PC-3 (cell line): ENCODE results near the gene DISC1. TPM values are rescaled to one million over a fixed set of nuclear protein-coding genes. Genes with fewer than 3 reads are reported as not detected.
A peak's percentile ranks its signal among the peaks of the same experiment; 100 is the strongest.

ENCODE experiments used
- ATAC-seq: fragments of 200-7000 bp; cut with Tn5 transposase; 2 replicates; pipeline ENCODE4 v1.9.1; 2020; ENCODE audit warnings: mild to moderate bottlenecking, moderate library complexity
- BruUV-seq: library from RNA; stranded (reverse); fragments of 400-500 nt; replicated peaks from 2 replicates; lab custom pipeline; 2021; lab: Mats Ljungman, UMichigan
- CTCF ChIA-PET: fragments of 300-600 bp; sonication (Branson Sonifier 250); formaldehyde crosslinking; loops from one replicate; lab custom pipeline; 2022; ENCODE audit warnings: antibody characterized with exemption; lab: Charles Lee
- POLR2A ChIA-PET: fragments of 300-600 bp; sonication (Branson Sonifier 250); formaldehyde crosslinking; loops from one replicate; lab custom pipeline; 2022; ENCODE audit warnings: antibody characterized with exemption; ENCODE audit not compliant: unreplicated experiment; lab: Charles Lee
- DNase-seq: peaks from one replicate; pipeline ENCODE4 v3.0.0-alpha.2; 2015
- H2AFZ ChIP-seq: fragments of 300-600 bp; sonication (generic); 2 replicates; pipeline ENCODE4 v1.6.0; 2016; ENCODE audit warnings: antibody characterized with exemption, low read length
- H3F3A ChIP-seq: fragments of 300-600 bp; sonication (generic); one replicate; pipeline ENCODE4 v1.6.0; 2017; ENCODE audit warnings: antibody characterized with exemption, low read length, control low read depth, mild to moderate bottlenecking; ENCODE audit not compliant: unreplicated experiment
- H3K27ac ChIP-seq: fragments of 300-600 bp; sonication (generic); 2 replicates; pipeline ENCODE4 v1.5.1; 2016; ENCODE audit warnings: mild to moderate bottlenecking, low read length
- H3K27me3 ChIP-seq: fragments of 300-600 bp; sonication (generic); 2 replicates; pipeline ENCODE4 v1.6.1; 2016; ENCODE audit warnings: low read length, mixed read lengths
- H3K36me3 ChIP-seq: fragments of 300-600 bp; sonication (generic); 2 replicates; pipeline ENCODE4 v1.6.1; 2016; ENCODE audit warnings: low read depth, mixed run types, low read length, mixed read lengths
- H3K4me1 ChIP-seq: fragments of 300-600 bp; sonication (generic); 2 replicates; pipeline ENCODE4 v1.5.1; 2016; ENCODE audit warnings: low read length; ENCODE audit not compliant: insufficient read depth
- H3K4me2 ChIP-seq: fragments of 300-600 bp; sonication (generic); 2 replicates; pipeline ENCODE4 v1.6.0; 2016; ENCODE audit warnings: low read length
- H3K4me3 ChIP-seq: fragments of 300-600 bp; sonication (generic); 2 replicates; pipeline ENCODE4 v1.5.1; 2016; ENCODE audit warnings: mild to moderate bottlenecking, low read length, mixed read lengths
- H3K79me2 ChIP-seq: fragments of 300-600 bp; sonication (generic); 2 replicates; pipeline ENCODE4 v1.6.1; 2017; ENCODE audit warnings: low read length, mixed read lengths
- H3K9ac ChIP-seq: fragments of 300-600 bp; sonication (generic); 2 replicates; pipeline ENCODE4 v1.6.0; 2016; ENCODE audit warnings: mild to moderate bottlenecking, low read length
- H3K9me2 ChIP-seq: fragments of 300-600 bp; sonication (generic); replicated peaks from 2 replicates; pipeline ENCODE4 v1.6.1; 2016; ENCODE audit warnings: mixed run types, low read length, mixed read lengths
- H3K9me3 ChIP-seq: fragments of 300-600 bp; sonication (generic); 2 replicates; pipeline ENCODE4 v1.6.1; 2016; ENCODE audit warnings: low read length, mixed read lengths
- H4K20me1 ChIP-seq: fragments of 300-600 bp; sonication (generic); 2 replicates; pipeline ENCODE4 v1.6.1; 2016; ENCODE audit warnings: low read length, mixed read lengths
- CTCF ChIP-seq: fragments of 300-600 bp; sonication (generic); conservative IDR thresholded peaks from 2 replicates; pipeline ENCODE4 v1.5.1; 2017; ENCODE audit warnings: antibody characterized with exemption, low read depth, mild to moderate bottlenecking, low read length
- EZH2 ChIP-seq: fragments of 300-600 bp; sonication (generic); IDR thresholded peaks from one replicate; pipeline ENCODE4 v1.6.1; 2017; ENCODE audit warnings: antibody characterized with exemption, mild to moderate bottlenecking, low read length; ENCODE audit not compliant: unreplicated experiment
- EZH2phosphoT487 ChIP-seq: fragments of 300-600 bp; sonication (generic); IDR thresholded peaks from 2 replicates; pipeline ENCODE4 v1.6.1; 2018; ENCODE audit warnings: mild to moderate bottlenecking, antibody characterized with exemption, low read length, borderline replicate concordance
- intact Hi-C: fragments of 100-400 bp; cut with micrococcal nuclease; formaldehyde crosslinking; loops from 2 replicates; pipeline ENCODE4 v1.9.0; 2023
- total RNA-seq: library from RNA; depleted of rRNA; stranded (reverse); fragments of >200 nt; gene quantifications from 2 replicates; pipeline ENCODE4 v1.2.3, GENCODE V29; 2014

DISC1 gene
- total RNA-seq, 1 experiment from 2014 or later: 3.4 TPM

- intact Hi-C loops: no loop called here
- DNase-seq (no peak), ATAC-seq (no peak)
- no peak overlapping the region for H3K27ac ChIP-seq
- TF ChIP-seq EZH2phosphoT487 (no peak), CTCF (no peak), EZH2 (no peak)
- ChIA-PET POLR2A (no interaction called here), CTCF (no interaction called here)
- H2AFZ ChIP-seq: no peak overlapping the region
- peaks cover 7% of the 10 kb centered on the region for H3F3A ChIP-seq
- H3K9ac ChIP-seq: no peak overlapping the region
- H3K79me2 ChIP-seq: no peaks in the 10 kb centered on the region
- H3K4me2 ChIP-seq: no peak overlapping the region
- H3K27me3 ChIP-seq: no peaks in the 10 kb centered on the region
- no peaks in the 10 kb centered on the region for H3K36me3 ChIP-seq
- no peaks in the 10 kb centered on the region for H4K20me1 ChIP-seq
- H3K4me3 ChIP-seq: no peak overlapping the region
- BruUV-seq: no TSS peak
- H3K4me1 ChIP-seq: peaks cover 33% of the 10 kb centered on the region
- no peaks in the 10 kb centered on the region for H3K9me3 ChIP-seq
- H3K9me2 ChIP-seq: no peaks in the 10 kb centered on the region
Measured at GRCh38 chr1:231631717-231632116, 5.1 kb downstream of the DISC1 start.

- DNase-seq: peak; percentile 54
- intact Hi-C loops: no loop called here
- H3K27ac ChIP-seq: no peak overlapping the region
- no peaks in the 10 kb centered on the region for H3K9me2 ChIP-seq
- no peaks in the 10 kb centered on the region for H3K36me3 ChIP-seq
- ATAC-seq: no peak
- no TSS peak for BruUV-seq
- no peaks in the 10 kb centered on the region for H3K79me2 ChIP-seq
- TF ChIP-seq CTCF (no peak), EZH2phosphoT487 (no peak), EZH2 (no peak)
- H3K9ac ChIP-seq: no peak overlapping the region
- peaks cover 7% of the 10 kb centered on the region for H3F3A ChIP-seq
- H2AFZ ChIP-seq: no peak overlapping the region
- CTCF ChIA-PET: no interaction called here
- H3K4me1 ChIP-seq: peaks cover 33% of the 10 kb centered on the region
- H3K9me3 ChIP-seq: no peaks in the 10 kb centered on the region
- H3K27me3 ChIP-seq: no peaks in the 10 kb centered on the region
- H3K4me3 ChIP-seq: no peak overlapping the region
- H3K4me2 ChIP-seq: no peak overlapping the region
- no peaks in the 10 kb centered on the region for H4K20me1 ChIP-seq
- POLR2A ChIA-PET: no interaction called here
Measured at GRCh38 chr1:231632119-231632518, 5.5 kb downstream of the DISC1 start.

GRCh38 chr1:231634323-231635013 is 7.9 kb downstream of the DISC1 start:
- POLR2A ChIA-PET: no interaction called here

More at GRCh38 chr1:231634323-231635013, 7.9 kb downstream of the DISC1 start:
- intact Hi-C loops: no loop called here
- Histone ChIP-seq H3K4me3 (no peak overlapping the region), H3K4me2 (no peak overlapping the region), H4K20me1 (no peaks in the 10 kb centered on the region), H3K9me2 (no peaks in the 10 kb centered on the region), H3F3A (no peaks in the 10 kb centered on the region), H3K4me1 (peaks cover 16% of the 10 kb centered on the region), H3K9me3 (no peaks in the 10 kb centered on the region), H3K27me3 (no peaks in the 10 kb centered on the region), H3K36me3 (no peaks in the 10 kb centered on the region), H3K79me2 (no peaks in the 10 kb centered on the region), H3K9ac (no peak overlapping the region), H3K27ac (no peak overlapping the region), H2AFZ (no peak overlapping the region)
- ATAC-seq (no peak), DNase-seq (no peak)
- CTCF ChIA-PET: no interaction called here
- TF ChIP-seq EZH2phosphoT487 (no peak), EZH2 (no peak), CTCF (no peak)
- BruUV-seq: no TSS peak
